Activated B cell treated with CpG ODN at 0.5 μM for 24 hours (primary cell): ENCODE results near the gene PCNX3. TPM values are rescaled to one million over a fixed set of nuclear protein-coding genes. Genes with fewer than 3 reads are reported as not detected.

ENCODE experiments used
- ATAC-seq: fragments of 200-7000 bp; cut with Tn5 transposase; one replicate; pipeline ENCODE4 v1.10.0; 2021; ENCODE audit warnings: low read depth, mild to moderate bottlenecking, moderate library complexity
- CTCF ChIA-PET: fragments of 350-600 bp; sonication (Branson Sonifier 250); formaldehyde crosslinking; loops from one replicate; lab custom pipeline; 2021; ENCODE audit warnings: antibody characterized with exemption; lab: Charles Lee
- POLR2A ChIA-PET: fragments of 350-600 bp; sonication (Branson Sonifier 250); formaldehyde crosslinking; loops from one replicate; lab custom pipeline; 2021; ENCODE audit warnings: antibody characterized with exemption; lab: Charles Lee
- DNase-seq: peaks from one replicate; pipeline ENCODE4 v3.0.0; 2022
- H3K27ac Mint-ChIP-seq: one replicate; pipeline ENCODE4 v1.8.0; 2020; ENCODE audit warnings: mixed read lengths
- H3K27me3 Mint-ChIP-seq: one replicate; pipeline ENCODE4 v1.8.0; 2021; ENCODE audit warnings: mixed read lengths
- H3K36me3 Mint-ChIP-seq: one replicate; pipeline ENCODE4 v1.8.0; 2021; ENCODE audit warnings: low read depth, mixed read lengths
- H3K4me1 Mint-ChIP-seq: one replicate; pipeline ENCODE4 v1.8.0; 2021; ENCODE audit warnings: mixed read lengths
- H3K4me3 Mint-ChIP-seq: one replicate; pipeline ENCODE4 v1.8.0; 2020; ENCODE audit warnings: mild to moderate bottlenecking, mixed read lengths
- H3K9me3 Mint-ChIP-seq: one replicate; pipeline ENCODE4 v1.8.0; 2020; ENCODE audit warnings: mixed read lengths
- intact Hi-C: fragments of 100-400 bp; cut with micrococcal nuclease; formaldehyde crosslinking; loops from one replicate; pipeline ENCODE4 v1.15.1; 2024
- total RNA-seq: library from RNA; stranded (reverse); gene quantifications from 2 replicates; pipeline ENCODE4 v1.2.3, GENCODE V29; 2022
- TF ChIP-seq, protein P1 (sequence below): fragments of 200-600 bp; IDR thresholded peaks from one replicate; pipeline ENCODE4 v1.8.0; 2022; ENCODE audit warnings: antibody characterized with exemption, mild to moderate bottlenecking

PCNX3 gene
- total RNA-seq, 1 donor from 2014 or later: 51.4 TPM

DNA sequence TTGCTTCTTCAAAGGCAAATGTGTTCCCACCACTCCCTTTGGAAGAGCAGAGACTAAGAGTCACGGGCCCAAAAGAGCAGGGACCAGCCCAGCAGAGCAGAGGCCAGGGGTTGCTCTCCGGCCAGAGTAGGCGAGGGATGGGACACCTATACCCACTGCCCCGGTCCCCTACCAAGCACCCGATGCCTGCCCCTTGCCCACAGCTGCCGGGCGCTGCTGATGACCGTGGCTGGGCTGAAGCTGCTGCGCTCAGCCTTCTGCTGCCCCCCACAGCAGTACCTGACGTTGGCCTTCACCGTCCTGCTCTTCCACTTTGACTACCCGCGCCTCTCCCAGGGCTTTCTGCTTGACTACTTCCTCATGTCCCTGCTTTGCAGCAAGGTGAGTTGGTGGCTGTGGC is 11.6 kb downstream of the PCNX3 start:
- Mint-ChIP-seq H3K27me3 (no peaks in the 10 kb centered on the region), H3K4me3 (no peak overlapping the region), H3K27ac (no peak overlapping the region), H3K4me1 (peaks cover 6% of the 10 kb centered on the region), H3K36me3 (peaks cover 76% of the 10 kb centered on the region), H3K9me3 (no peaks in the 10 kb centered on the region)
- POLR2A ChIA-PET: interaction anchor here (0.5 to 5.2 kb wide), 3 partner anchors 12 to 505 kb away, joined by 3 to 62 read pairs (median 18); partner anchors contain the start of genes FAU and SIPA1
- CTCF ChIA-PET: interaction anchor here (1.7 to 3.9 kb wide), 5 partner anchors 12 to 143 kb away, joined by 12 to 29 read pairs (median 18); partner anchors contain the start of genes KAT5 and SIPA1
- DNase-seq (no peak), ATAC-seq (no peak)
- intact Hi-C loops: no loop called here
- TF ChIP-seq, protein P1, sequence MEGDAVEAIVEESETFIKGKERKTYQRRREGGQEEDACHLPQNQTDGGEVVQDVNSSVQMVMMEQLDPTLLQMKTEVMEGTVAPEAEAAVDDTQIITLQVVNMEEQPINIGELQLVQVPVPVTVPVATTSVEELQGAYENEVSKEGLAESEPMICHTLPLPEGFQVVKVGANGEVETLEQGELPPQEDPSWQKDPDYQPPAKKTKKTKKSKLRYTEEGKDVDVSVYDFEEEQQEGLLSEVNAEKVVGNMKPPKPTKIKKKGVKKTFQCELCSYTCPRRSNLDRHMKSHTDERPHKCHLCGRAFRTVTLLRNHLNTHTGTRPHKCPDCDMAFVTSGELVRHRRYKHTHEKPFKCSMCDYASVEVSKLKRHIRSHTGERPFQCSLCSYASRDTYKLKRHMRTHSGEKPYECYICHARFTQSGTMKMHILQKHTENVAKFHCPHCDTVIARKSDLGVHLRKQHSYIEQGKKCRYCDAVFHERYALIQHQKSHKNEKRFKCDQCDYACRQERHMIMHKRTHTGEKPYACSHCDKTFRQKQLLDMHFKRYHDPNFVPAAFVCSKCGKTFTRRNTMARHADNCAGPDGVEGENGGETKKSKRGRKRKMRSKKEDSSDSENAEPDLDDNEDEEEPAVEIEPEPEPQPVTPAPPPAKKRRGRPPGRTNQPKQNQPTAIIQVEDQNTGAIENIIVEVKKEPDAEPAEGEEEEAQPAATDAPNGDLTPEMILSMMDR: no peak

DNA sequence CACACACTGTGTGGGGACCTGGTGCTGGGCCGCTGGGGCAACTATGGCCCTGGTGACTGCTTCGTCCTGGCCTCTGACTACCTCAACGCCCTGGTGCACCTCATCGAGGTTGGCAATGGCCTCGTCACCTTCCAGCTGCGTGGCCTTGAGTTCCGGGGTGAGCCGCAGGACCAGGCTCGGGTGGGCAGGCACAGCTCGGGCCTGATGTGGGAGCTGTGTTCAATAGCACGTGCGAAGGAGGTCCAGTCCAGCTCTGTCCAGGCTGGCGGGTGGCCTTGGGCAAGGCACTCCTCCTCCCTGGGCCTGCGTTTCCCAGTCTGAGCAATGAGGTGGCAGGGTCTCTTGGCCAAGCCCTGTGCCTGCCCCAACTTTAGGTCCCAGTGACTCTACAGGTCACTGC is 14.0 kb downstream of the PCNX3 start:
- Mint-ChIP-seq H3K4me1 (peaks cover 9% of the 10 kb centered on the region), H3K9me3 (no peaks in the 10 kb centered on the region), H3K36me3 (peaks cover 70% of the 10 kb centered on the region), H3K27ac (no peak overlapping the region), H3K4me3 (no peak overlapping the region), H3K27me3 (no peaks in the 10 kb centered on the region)
- ATAC-seq (no peak), DNase-seq (no peak)
- CTCF ChIA-PET: no interaction called here
- intact Hi-C loops: no loop called here
- POLR2A ChIA-PET: interaction anchor here (0.6 to 0.7 kb wide), 2 partner anchors 9 to 28 kb away, joined by 3 to 10 read pairs; no protein-coding TSS in a partner anchor
- TF ChIP-seq, protein P1: no peak

DNA sequence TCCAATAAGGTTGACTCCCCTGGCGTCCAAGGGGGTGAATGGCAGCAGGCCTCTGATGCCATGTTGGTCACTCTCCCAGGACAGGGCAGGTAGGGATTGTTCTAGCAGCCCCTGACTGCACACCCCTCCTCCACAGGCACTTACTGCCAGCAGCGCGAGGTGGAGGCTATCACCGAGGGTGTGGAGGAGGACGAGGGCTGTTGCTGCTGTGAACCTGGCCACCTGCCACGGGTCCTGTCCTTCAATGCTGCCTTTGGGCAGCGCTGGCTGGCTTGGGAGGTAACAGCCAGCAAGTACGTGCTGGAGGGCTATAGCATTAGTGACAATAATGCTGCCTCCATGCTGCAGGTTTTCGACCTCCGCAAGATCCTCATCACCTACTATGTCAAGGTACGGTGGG is 14.6 kb downstream of the PCNX3 start:
- Mint-ChIP-seq H3K4me3 (no peak overlapping the region), H3K27ac (no peak overlapping the region), H3K9me3 (no peaks in the 10 kb centered on the region), H3K4me1 (peaks cover 9% of the 10 kb centered on the region), H3K36me3 (peaks cover 71% of the 10 kb centered on the region), H3K27me3 (no peaks in the 10 kb centered on the region)
- TF ChIP-seq, protein P1: no peak
- ChIA-PET CTCF (no interaction called here), POLR2A (interaction anchor here (0.6 to 16.1 kb wide), 2 partner anchors 27 to 28 kb away, joined by 10 to 617 read pairs; partner anchors contain the start of gene RELA)
- intact Hi-C loops: no loop called here
- DNase-seq (no peak), ATAC-seq (no peak)

DNA sequence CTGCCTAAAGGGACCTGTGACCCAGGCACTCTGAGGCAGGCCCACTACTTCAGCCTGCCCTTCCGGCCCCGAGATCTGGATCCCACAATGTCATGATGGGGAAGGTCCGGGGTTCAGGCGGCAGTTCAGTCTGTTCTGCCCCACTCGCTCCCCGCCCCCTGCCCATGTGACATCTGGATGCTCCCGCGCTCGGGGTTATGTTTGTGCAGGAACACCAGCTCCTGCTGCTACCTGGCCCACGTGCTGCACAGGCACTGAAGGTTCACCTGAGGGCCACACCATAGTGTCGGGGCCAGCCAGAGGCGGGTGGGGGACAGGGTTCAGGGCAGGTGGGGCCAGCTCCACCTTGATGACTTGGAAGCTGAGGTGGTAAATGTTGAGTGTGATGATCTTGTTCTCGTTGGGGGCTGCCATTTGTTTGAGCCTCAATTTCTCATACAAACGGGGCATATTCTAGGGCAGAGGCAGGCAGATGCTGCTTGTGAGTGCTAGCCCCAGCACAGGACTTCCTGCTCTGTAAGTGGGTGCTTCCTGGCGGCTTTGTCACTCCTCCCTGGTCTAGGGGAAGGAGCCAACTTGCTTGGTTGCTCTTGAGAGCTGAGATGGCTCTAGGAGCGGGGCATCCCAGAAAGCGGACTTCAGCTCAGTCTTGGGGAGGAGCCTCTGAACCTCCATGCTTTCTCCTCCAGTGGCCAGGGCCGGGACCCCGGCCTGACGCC is 18.0 kb downstream of the PCNX3 start:
- H3K36me3 Mint-ChIP-seq: peaks cover 56% of the 10 kb centered on the region
- H3K27ac Mint-ChIP-seq: no peak overlapping the region
- ChIA-PET CTCF (no interaction called here), POLR2A (interaction anchor here (0.9 to 16.1 kb wide), 3 partner anchors 11 to 136 kb away, joined by 6 to 617 read pairs (median 7); partner anchors contain the start of gene RELA)
- intact Hi-C loops: no loop called here
- H3K4me1 Mint-ChIP-seq: peaks cover 15% of the 10 kb centered on the region
- H3K27me3 Mint-ChIP-seq: no peaks in the 10 kb centered on the region
- no peaks in the 10 kb centered on the region for H3K9me3 Mint-ChIP-seq
- no peak overlapping the region for H3K4me3 Mint-ChIP-seq
- ATAC-seq (no peak), DNase-seq (no peak)
- TF ChIP-seq, protein P1: no peak

DNA sequence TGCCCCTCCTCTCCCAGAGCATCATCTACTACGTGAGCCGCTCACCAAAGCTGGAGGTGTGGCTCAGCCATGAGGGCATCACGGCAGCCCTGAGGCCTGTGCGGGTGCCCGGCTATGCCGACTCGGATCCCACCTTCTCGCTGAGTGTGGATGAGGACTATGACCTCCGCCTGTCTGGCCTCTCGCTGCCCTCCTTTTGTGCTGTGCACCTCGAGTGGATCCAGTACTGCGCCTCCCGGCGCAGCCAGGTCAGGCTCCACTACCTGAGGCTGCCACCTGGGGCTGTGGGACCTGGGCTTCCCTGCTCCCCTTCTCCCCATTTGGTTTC is 18.5 kb downstream of the PCNX3 start:
- H3K4me3 Mint-ChIP-seq: no peak overlapping the region
- POLR2A ChIA-PET: interaction anchor here (0.9 to 16.1 kb wide), 2 partner anchors 23 to 136 kb away, joined by 7 to 617 read pairs; partner anchors contain the start of gene RELA
- no peak for ATAC-seq
- H3K9me3 Mint-ChIP-seq: no peaks in the 10 kb centered on the region
- no peaks in the 10 kb centered on the region for H3K27me3 Mint-ChIP-seq
- intact Hi-C loops: no loop called here
- CTCF ChIA-PET: no interaction called here
- H3K27ac Mint-ChIP-seq: no peak overlapping the region
- H3K36me3 Mint-ChIP-seq: peaks cover 52% of the 10 kb centered on the region
- peaks cover 20% of the 10 kb centered on the region for H3K4me1 Mint-ChIP-seq
- TF ChIP-seq, protein P1: no peak
- no peak for DNase-seq
